Mesenchymal stem cell (in vitro differentiated cells and primary cell): ENCODE data around the gene MACROD2.

Experiments used
- DNase-seq: peaks from one replicate; pipeline ENCODE4 v3.0.0-alpha.2; 2013
- H2AFZ ChIP-seq: one replicate; pipeline ENCODE4 v1.6.1; 2013; ENCODE audit warnings: low read depth, mild to moderate bottlenecking, control low read depth, inconsistent platforms, low read length, moderate library complexity
- H2AK5ac ChIP-seq: 2 replicates; pipeline ENCODE4 v1.6.1; 2013; ENCODE audit warnings: low read length, moderate library complexity, mild to moderate bottlenecking, inconsistent platforms; ENCODE audit not compliant: severe bottlenecking
- H2BK120ac ChIP-seq: one replicate; pipeline ENCODE4 v1.6.1; 2013; ENCODE audit warnings: low read depth, mild to moderate bottlenecking, inconsistent platforms, low read length, moderate library complexity
- H2BK12ac ChIP-seq, 2 experiments: one replicate each; pipeline ENCODE4 v1.6.1; 2013; ENCODE audit warnings: inconsistent platforms in 2 of 2, low read length in 2 of 2, mild to moderate bottlenecking in 2 of 2, moderate library complexity in 2 of 2, control low read depth in 1 of 2
- H2BK15ac ChIP-seq: one replicate; pipeline ENCODE4 v1.6.1; 2013; ENCODE audit warnings: mild to moderate bottlenecking, low read depth, inconsistent platforms; ENCODE audit not compliant: poor library complexity, severe bottlenecking
- H2BK5ac ChIP-seq: 2 replicates; pipeline ENCODE4 v1.6.1; 2013; ENCODE audit warnings: low read depth, mild to moderate bottlenecking, low read length, control low read depth, inconsistent platforms; ENCODE audit not compliant: poor library complexity, severe bottlenecking
- H3K14ac ChIP-seq, 2 experiments: one replicate each; pipeline ENCODE4 v1.6.1; 2013; ENCODE audit warnings: inconsistent platforms in 2 of 2, low read length in 2 of 2, control low read depth in 1 of 2, mild to moderate bottlenecking in 1 of 2, moderate library complexity in 1 of 2
- H3K18ac ChIP-seq, 2 experiments: one replicate each; pipeline ENCODE4 v1.6.1; 2013; ENCODE audit warnings: inconsistent platforms in 2 of 2, low read length in 2 of 2, control low read depth in 1 of 2, low read depth in 1 of 2, mild to moderate bottlenecking in 1 of 2
- H3K23ac ChIP-seq, 2 experiments: one replicate each; pipeline ENCODE4 v1.6.1; 2013; ENCODE audit warnings: inconsistent platforms in 2 of 2, low read length in 2 of 2, mild to moderate bottlenecking in 2 of 2, moderate library complexity in 2 of 2, control low read depth in 1 of 2
- H3K27ac ChIP-seq: 2 replicates; pipeline ENCODE4 v1.5.1; 2013; ENCODE audit warnings: mild to moderate bottlenecking, moderate library complexity, low read length, control low read depth, inconsistent platforms; ENCODE audit not compliant: poor library complexity, severe bottlenecking
- H3K27me3 ChIP-seq, 2 experiments: 2 replicates each; pipeline versions ENCODE4 v1.6.1 to v1.7.0; 2013; ENCODE audit warnings: low read length in 2 of 2, mild to moderate bottlenecking in 2 of 2, moderate library complexity in 2 of 2, control low read depth in 1 of 2, inconsistent platforms in 1 of 2; ENCODE audit not compliant: control insufficient read depth in 1 of 2, insufficient read depth in 1 of 2
- H3K36me3 ChIP-seq, 2 experiments: 2 replicates each; pipeline versions ENCODE4 v1.6.1 to v1.7.0; 2013; ENCODE audit warnings: low read length in 2 of 2, control low read depth in 1 of 2, inconsistent platforms in 1 of 2, low read depth in 1 of 2, mild to moderate bottlenecking in 1 of 2; ENCODE audit not compliant: insufficient read depth in 2 of 2, control insufficient read depth in 1 of 2
- H3K4ac ChIP-seq, 2 experiments: one replicate each; pipeline ENCODE4 v1.6.1; 2013; ENCODE audit warnings: inconsistent platforms in 2 of 2, low read length in 2 of 2, mild to moderate bottlenecking in 2 of 2, moderate library complexity in 2 of 2, control low read depth in 1 of 2, low read depth in 1 of 2
- H3K4me1 ChIP-seq: 2 replicates; pipeline ENCODE4 v1.6.1; 2013; ENCODE audit warnings: low read depth, low read length, control low read depth; ENCODE audit not compliant: control insufficient read depth, insufficient read depth
- H3K4me2 ChIP-seq: 2 replicates; pipeline ENCODE4 v1.6.1; 2013; ENCODE audit warnings: low read length, mild to moderate bottlenecking, inconsistent platforms; ENCODE audit not compliant: poor library complexity, severe bottlenecking
- H3K4me3 ChIP-seq, 2 experiments: 2 replicates each; pipeline versions ENCODE4 v1.5.1 to v1.7.0; 2013; ENCODE audit warnings: low read length in 2 of 2, mild to moderate bottlenecking in 2 of 2, control low read depth in 1 of 2, low read depth in 1 of 2; ENCODE audit not compliant: insufficient read depth in 1 of 2
- H3K79me1 ChIP-seq: replicated peaks from 2 replicates; pipeline ENCODE4 v1.6.1; 2013; ENCODE audit warnings: mild to moderate bottlenecking, control low read depth, low read length, inconsistent platforms; ENCODE audit not compliant: poor library complexity, severe bottlenecking
- H3K9ac ChIP-seq: 2 replicates; pipeline ENCODE4 v1.7.0; 2013; ENCODE audit warnings: mild to moderate bottlenecking, low read length, moderate library complexity
- H3K9me3 ChIP-seq: 2 replicates; pipeline ENCODE4 v1.7.0; 2013; ENCODE audit warnings: mild to moderate bottlenecking, low read length; ENCODE audit not compliant: control insufficient read depth
- H4K8ac ChIP-seq: one replicate; pipeline ENCODE4 v1.6.1; 2013; ENCODE audit warnings: inconsistent platforms, mild to moderate bottlenecking, low read length, moderate library complexity
- H4K91ac ChIP-seq: one replicate; pipeline ENCODE4 v1.6.1; 2013; ENCODE audit warnings: mild to moderate bottlenecking, low read length, inconsistent platforms
- WGBS: methylation state at CpG from one replicate; pipeline ENCODE4 v1.1.7; 2013; ENCODE audit warnings: mixed read lengths; 5-methylcytosine and 5-hydroxymethylcytosine counted together

Gene MACROD2

GRCh38 chr20:15310361-15310760 is 1315.0 kb downstream of the MACROD2 start:
- Histone ChIP-seq H4K91ac (no peak overlapping the region), H3K18ac (no peak overlapping the region), H3K4me3 (no peak overlapping the region), H3K4ac (no peak overlapping the region), H2BK5ac (no peak overlapping the region), H3K9ac (no peak overlapping the region), H3K27ac (no peak overlapping the region), H3K4me2 (no peak overlapping the region), H2BK12ac (no peak overlapping the region), H3K79me1 (no peaks in the 10 kb centered on the region), H2BK120ac (no peak overlapping the region), H3K14ac (no peak overlapping the region), H4K8ac (no peak overlapping the region), H2BK15ac (no peak overlapping the region), H2AK5ac (no peak overlapping the region), H3K27me3 (no peaks in the 10 kb centered on the region), H3K23ac (no peak overlapping the region), H2AFZ (no peak overlapping the region), H3K36me3 (no peaks in the 10 kb centered on the region), H3K9me3 (peaks cover 5% of the 10 kb centered on the region), H3K4me1 (no peaks in the 10 kb centered on the region)
- no peak for DNase-seq

DNA sequence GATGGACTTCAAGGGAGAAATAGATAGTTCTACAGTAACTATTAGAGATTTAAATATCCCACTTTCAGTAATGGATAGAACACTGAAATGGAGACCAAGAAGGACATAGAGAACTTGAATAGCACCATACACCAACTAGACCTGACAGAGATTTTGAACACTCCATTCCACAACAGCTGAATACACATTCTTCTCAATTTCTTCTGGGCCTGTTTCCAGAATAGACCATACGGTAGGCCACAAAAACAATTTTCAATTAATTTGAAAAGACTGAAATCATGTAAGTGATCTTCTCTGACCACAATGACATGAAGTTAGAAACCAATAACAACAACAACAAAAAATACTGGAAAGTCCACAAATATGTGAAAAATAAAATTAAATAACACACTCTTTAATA is 1321.2 kb downstream of the MACROD2 start:
- Histone ChIP-seq H4K91ac (no peak overlapping the region), H3K4me2 (no peak overlapping the region), H3K27me3 (no peaks in the 10 kb centered on the region), H2BK5ac (no peak overlapping the region), H3K36me3 (no peaks in the 10 kb centered on the region), H2BK120ac (no peak overlapping the region), H3K23ac (no peak overlapping the region), H3K79me1 (no peaks in the 10 kb centered on the region), H3K4me3 (no peak overlapping the region), H3K4me1 (no peaks in the 10 kb centered on the region), H3K4ac (no peak overlapping the region), H3K9me3 (no peaks in the 10 kb centered on the region), H2BK15ac (no peak overlapping the region), H2AK5ac (no peak overlapping the region), H4K8ac (no peak overlapping the region), H2AFZ (no peak overlapping the region), H2BK12ac (no peak overlapping the region), H3K9ac (no peak overlapping the region), H3K18ac (no peak overlapping the region), H3K27ac (no peak overlapping the region), H3K14ac (no peak overlapping the region)
- WGBS: no CpG with 5 or more reads among the region's 1 CpG
- DNase-seq: no peak

DNA sequence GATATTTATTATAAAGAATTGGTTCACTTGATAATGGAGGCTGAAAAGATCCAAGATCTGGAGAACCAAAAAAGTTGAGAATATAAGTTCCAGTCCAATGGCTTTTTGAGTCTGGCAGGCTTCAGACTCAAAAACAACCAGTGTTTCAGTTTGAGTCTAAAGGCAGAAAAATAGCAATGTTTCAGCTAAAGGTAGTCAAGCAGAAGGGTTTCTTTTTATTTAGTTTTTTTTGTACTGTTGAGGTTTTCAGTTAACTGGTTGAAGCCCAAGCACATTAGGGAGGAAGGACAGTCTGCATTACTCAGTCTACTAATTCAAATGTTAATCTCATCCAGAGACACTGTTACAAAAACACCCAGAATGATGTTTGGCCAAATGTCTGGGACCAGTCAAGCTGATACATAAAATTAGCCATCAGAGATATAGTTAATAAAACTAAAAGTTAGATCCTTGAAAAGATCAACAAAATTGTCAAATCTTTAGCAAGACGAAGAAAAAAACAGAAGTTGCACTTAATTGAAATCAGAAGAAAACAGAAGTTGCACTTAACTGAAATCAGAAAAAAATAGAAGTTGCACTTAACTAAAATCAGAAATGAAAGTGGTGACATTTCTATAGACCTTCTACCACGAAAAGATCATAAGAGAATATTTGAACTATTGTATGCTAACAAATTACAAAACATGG is 1322.4 kb downstream of the MACROD2 start:
- H3K18ac ChIP-seq: no peak overlapping the region
- no peak overlapping the region for H3K4me2 ChIP-seq
- H3K9me3 ChIP-seq: no peaks in the 10 kb centered on the region
- H3K23ac ChIP-seq: no peak overlapping the region
- no peak overlapping the region for H4K8ac ChIP-seq
- H3K27ac ChIP-seq: no peak overlapping the region
- no peak overlapping the region for H3K4ac ChIP-seq
- H3K27me3 ChIP-seq: no peaks in the 10 kb centered on the region
- H2BK15ac ChIP-seq: no peak overlapping the region
- H2BK5ac ChIP-seq: no peak overlapping the region
- H2AK5ac ChIP-seq: no peak overlapping the region
- H3K79me1 ChIP-seq: no peaks in the 10 kb centered on the region
- no peak overlapping the region for H2BK12ac ChIP-seq
- H3K36me3 ChIP-seq: no peaks in the 10 kb centered on the region
- WGBS: no CpG with 5 or more reads among the region's 2 CpGs
- H2BK120ac ChIP-seq: no peak overlapping the region
- no peak overlapping the region for H3K14ac ChIP-seq
- H2AFZ ChIP-seq: no peak overlapping the region
- DNase-seq: no peak
- no peak overlapping the region for H3K4me3 ChIP-seq
- H4K91ac ChIP-seq: no peak overlapping the region
- no peaks in the 10 kb centered on the region for H3K4me1 ChIP-seq
- no peak overlapping the region for H3K9ac ChIP-seq

DNA sequence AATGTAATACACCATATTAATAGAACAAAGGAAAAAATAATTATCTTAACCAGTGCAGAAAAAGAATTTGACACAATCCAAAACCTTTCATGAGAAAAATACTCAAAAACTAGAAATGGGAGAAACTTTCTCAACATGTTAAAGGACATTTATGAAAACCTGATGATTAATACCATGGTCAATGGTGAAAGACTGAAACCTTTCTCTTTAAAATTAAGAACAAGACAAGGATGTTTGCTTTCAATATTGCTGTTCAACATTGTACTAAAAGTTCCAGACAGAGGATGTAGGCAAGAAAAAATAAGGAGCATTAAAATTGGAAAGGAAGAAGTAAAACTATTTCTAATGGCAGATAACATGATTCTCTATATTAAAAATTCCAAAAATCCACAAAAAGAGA is 1323.4 kb downstream of the MACROD2 start:
- Histone ChIP-seq H2BK120ac (no peak overlapping the region), H3K36me3 (no peaks in the 10 kb centered on the region), H4K91ac (no peak overlapping the region), H3K27me3 (no peaks in the 10 kb centered on the region), H3K4me3 (no peak overlapping the region), H3K79me1 (no peaks in the 10 kb centered on the region), H3K4me1 (no peaks in the 10 kb centered on the region), H3K4me2 (no peak overlapping the region), H3K4ac (no peak overlapping the region), H3K23ac (no peak overlapping the region), H2AK5ac (no peak overlapping the region), H2BK12ac (no peak overlapping the region), H3K9me3 (no peaks in the 10 kb centered on the region), H2BK5ac (no peak overlapping the region), H3K14ac (no peak overlapping the region), H2AFZ (no peak overlapping the region), H4K8ac (no peak overlapping the region), H3K9ac (no peak overlapping the region), H2BK15ac (no peak overlapping the region), H3K18ac (no peak overlapping the region), H3K27ac (no peak overlapping the region)
- DNase-seq: no peak
